ENCODE data around the gene TSHZ2. TPM values are rescaled to one million over a fixed set of nuclear protein-coding genes. Genes with fewer than 3 reads are reported as not detected.

Gene TSHZ2
- total and polyA plus RNA-seq, 9 of the 15 experiments (the other 6 are each of a cell fraction or from before 2014, with no cell fraction given) = 0.03 to 0.20 (median 0.05) TPM; not detected in 4

DNA sequence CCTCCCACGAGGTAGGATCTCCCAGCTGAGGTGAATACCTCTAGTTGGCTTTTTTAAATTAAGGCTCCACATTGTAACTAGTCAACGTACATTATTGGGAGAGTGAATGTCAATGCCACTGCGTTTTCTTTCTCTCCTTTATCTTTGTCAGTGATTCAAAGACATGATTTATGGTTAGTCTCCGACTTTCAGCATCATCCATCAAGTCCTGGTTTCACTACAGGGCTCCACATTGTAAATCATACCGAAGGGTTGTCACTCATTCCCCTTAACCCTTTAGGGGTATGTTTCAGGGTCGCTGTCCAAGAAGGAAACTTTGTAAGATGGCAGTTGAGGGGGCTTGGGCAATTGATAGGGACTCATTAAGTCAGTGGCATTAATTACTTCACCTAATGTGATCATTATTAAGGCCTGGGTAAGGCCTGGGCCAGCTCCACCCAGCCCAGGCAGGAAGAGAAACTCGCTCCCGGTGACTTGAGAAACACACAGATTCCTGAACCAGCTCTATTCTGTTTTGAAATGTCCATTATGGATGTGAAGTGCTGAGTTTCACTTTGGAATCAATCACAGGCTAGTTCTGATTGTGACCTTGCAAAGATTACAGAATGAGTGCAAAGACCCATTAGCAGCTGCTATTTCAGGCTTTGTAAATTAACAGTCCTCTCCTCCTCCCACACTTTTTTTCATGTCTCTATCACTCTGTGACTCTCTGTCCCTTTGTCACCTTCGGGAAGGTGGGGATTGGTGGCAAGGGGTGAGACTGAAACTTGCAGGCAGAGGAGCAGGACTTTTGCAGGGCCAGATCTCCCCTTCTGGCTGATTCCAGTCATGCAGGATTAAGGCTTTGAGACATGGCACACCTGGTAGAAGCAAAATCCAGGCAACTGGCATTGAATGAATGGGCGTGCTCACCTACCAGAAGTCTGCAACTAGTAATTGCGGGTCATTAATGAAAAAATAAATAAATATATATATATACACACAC lies 222.4 kb downstream of the TSHZ2 start (continued):
- TF ChIP-seq, protein P1, sequence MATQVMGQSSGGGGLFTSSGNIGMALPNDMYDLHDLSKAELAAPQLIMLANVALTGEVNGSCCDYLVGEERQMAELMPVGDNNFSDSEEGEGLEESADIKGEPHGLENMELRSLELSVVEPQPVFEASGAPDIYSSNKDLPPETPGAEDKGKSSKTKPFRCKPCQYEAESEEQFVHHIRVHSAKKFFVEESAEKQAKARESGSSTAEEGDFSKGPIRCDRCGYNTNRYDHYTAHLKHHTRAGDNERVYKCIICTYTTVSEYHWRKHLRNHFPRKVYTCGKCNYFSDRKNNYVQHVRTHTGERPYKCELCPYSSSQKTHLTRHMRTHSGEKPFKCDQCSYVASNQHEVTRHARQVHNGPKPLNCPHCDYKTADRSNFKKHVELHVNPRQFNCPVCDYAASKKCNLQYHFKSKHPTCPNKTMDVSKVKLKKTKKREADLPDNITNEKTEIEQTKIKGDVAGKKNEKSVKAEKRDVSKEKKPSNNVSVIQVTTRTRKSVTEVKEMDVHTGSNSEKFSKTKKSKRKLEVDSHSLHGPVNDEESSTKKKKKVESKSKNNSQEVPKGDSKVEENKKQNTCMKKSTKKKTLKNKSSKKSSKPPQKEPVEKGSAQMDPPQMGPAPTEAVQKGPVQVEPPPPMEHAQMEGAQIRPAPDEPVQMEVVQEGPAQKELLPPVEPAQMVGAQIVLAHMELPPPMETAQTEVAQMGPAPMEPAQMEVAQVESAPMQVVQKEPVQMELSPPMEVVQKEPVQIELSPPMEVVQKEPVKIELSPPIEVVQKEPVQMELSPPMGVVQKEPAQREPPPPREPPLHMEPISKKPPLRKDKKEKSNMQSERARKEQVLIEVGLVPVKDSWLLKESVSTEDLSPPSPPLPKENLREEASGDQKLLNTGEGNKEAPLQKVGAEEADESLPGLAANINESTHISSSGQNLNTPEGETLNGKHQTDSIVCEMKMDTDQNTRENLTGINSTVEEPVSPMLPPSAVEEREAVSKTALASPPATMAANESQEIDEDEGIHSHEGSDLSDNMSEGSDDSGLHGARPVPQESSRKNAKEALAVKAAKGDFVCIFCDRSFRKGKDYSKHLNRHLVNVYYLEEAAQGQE (IDR thresholded peaks at IDR 0.05; ENCODE audit: borderline replicate concordance) = no peak
- TF ChIP-seq, protein P1 (CRISPR knock-in tag; IDR thresholded peaks at IDR 0.05; ENCODE audit: low read depth) = no peak
